ENCODE results near the gene CD14. TPM values are rescaled to one million over a fixed set of nuclear protein-coding genes. Genes with fewer than 3 reads are reported as not detected.
"Not testable (repeated sequence)": the region's sequence is repeated elsewhere in the genome, so short reads cannot be mapped to it uniquely, and the experiment has no call there.

Gene CD14
- total and polyA plus RNA-seq, 2 donors (not counting 1 experiment from before 2014, with no cell fraction given), result 0.32 to 10.9 TPM

- H3K9ac ChIP-seq (ENCODE audit: insufficient read depth, low read length), result no peak overlapping the region
- H3K4me3 ChIP-seq (replicated peaks in 1 of 4; ENCODE audit: control extremely low read depth in 1 of 4, insufficient read depth in 1 of 4, low read depth in 3 of 4, low read length in 4 of 4), result no peak overlapping the region
- peaks cover 4% of the 10 kb centered on the region for H3K4me1 ChIP-seq (ENCODE audit: control insufficient read depth, extremely low read depth, insufficient read depth, low read length)
- no peak for TF ChIP-seq EZH2 (IDR thresholded peaks at IDR 0.05; ENCODE audit: low read length, missing control alignments)
- TF ChIP-seq CTCF (conservative IDR thresholded peaks at IDR 0.05 in 1 of 2, IDR thresholded peaks at IDR 0.05 in 1 of 2; ENCODE audit: low read depth in 1 of 2, low read length in 2 of 2), result no peak
- peak in 1 of 2 donors; percentile 27 for DNase-seq (ENCODE audit: low read depth in 2 of 2)
- no peak overlapping the region for H2AFZ ChIP-seq (ENCODE audit: low read length)
- H3K4me2 ChIP-seq (ENCODE audit: extremely low read depth, insufficient read depth, low read length), result no peak overlapping the region
- H3K79me2 ChIP-seq (ENCODE audit: control insufficient read depth, insufficient read depth, low read length), result no peaks in the 10 kb centered on the region
- H3K27ac ChIP-seq (ENCODE audit: insufficient read depth, low read length), result no peak overlapping the region
- no peaks in the 10 kb centered on the region for H3K9me3 ChIP-seq (ENCODE audit: control insufficient read depth, insufficient read depth, low read depth, low read length)
- no peaks in the 10 kb centered on the region for H3K36me3 ChIP-seq (ENCODE audit: control insufficient read depth, insufficient read depth, low read length)
- H3K27me3 ChIP-seq (ENCODE audit: control insufficient read depth, insufficient read depth, low read length), result peaks cover 2% of the 10 kb centered on the region
- no peaks in the 10 kb centered on the region for H4K20me1 ChIP-seq (ENCODE audit: control insufficient read depth, extremely low read depth, insufficient read depth, low read length)
Observed at GRCh38 chr5:140596321-140596741, 36.6 kb downstream of the CD14 start.

GRCh38 chr5:140595538-140596300 lies 37.3 kb downstream of the CD14 start:
- Histone ChIP-seq H3K4me1 (ENCODE audit: control insufficient read depth, extremely low read depth, insufficient read depth, low read length) (peaks cover 4% of the 10 kb centered on the region), H3K9me3 (ENCODE audit: control insufficient read depth, insufficient read depth, low read depth, low read length) (no peaks in the 10 kb centered on the region), H3K4me2 (ENCODE audit: extremely low read depth, insufficient read depth, low read length) (no peak overlapping the region), H3K9ac (ENCODE audit: insufficient read depth, low read length) (no peak overlapping the region), H3K36me3 (ENCODE audit: control insufficient read depth, insufficient read depth, low read length) (no peaks in the 10 kb centered on the region), H3K4me3 (replicated peaks in 1 of 4; ENCODE audit: control extremely low read depth in 1 of 4, insufficient read depth in 1 of 4, low read depth in 3 of 4, low read length in 4 of 4) (no peak overlapping the region), H3K27me3 (ENCODE audit: control insufficient read depth, insufficient read depth, low read length) (peaks cover 2% of the 10 kb centered on the region), H3K79me2 (ENCODE audit: control insufficient read depth, insufficient read depth, low read length) (no peaks in the 10 kb centered on the region), H2AFZ (ENCODE audit: low read length) (no peak overlapping the region), H4K20me1 (ENCODE audit: control insufficient read depth, extremely low read depth, insufficient read depth, low read length) (no peaks in the 10 kb centered on the region), H3K27ac (ENCODE audit: insufficient read depth, low read length) (no peak overlapping the region)
- TF ChIP-seq EZH2 (IDR thresholded peaks at IDR 0.05; ENCODE audit: low read length, missing control alignments), result no peak
- TF ChIP-seq CTCF (conservative IDR thresholded peaks at IDR 0.05 in 1 of 2, IDR thresholded peaks at IDR 0.05 in 1 of 2; ENCODE audit: low read depth in 1 of 2, low read length in 2 of 2), result no peak
- DNase-seq (ENCODE audit: low read depth in 2 of 2), result no peak

GRCh38 chr5:140594169-140594568 lies 38.8 kb downstream of the CD14 start:
- Histone ChIP-seq H3K79me2 (ENCODE audit: control insufficient read depth, insufficient read depth, low read length) (no peaks in the 10 kb centered on the region), H3K4me3 (replicated peaks in 1 of 4; ENCODE audit: control extremely low read depth in 1 of 4, insufficient read depth in 1 of 4, low read depth in 3 of 4, low read length in 4 of 4) (no peak overlapping the region), H3K36me3 (ENCODE audit: control insufficient read depth, insufficient read depth, low read length) (no peaks in the 10 kb centered on the region), H2AFZ (ENCODE audit: low read length) (no peak overlapping the region), H3K9ac (ENCODE audit: insufficient read depth, low read length) (no peak overlapping the region), H3K4me1 (ENCODE audit: control insufficient read depth, extremely low read depth, insufficient read depth, low read length) (peaks cover 4% of the 10 kb centered on the region), H3K4me2 (ENCODE audit: extremely low read depth, insufficient read depth, low read length) (no peak overlapping the region), H3K27ac (ENCODE audit: insufficient read depth, low read length) (no peak overlapping the region), H3K27me3 (ENCODE audit: control insufficient read depth, insufficient read depth, low read length) (peaks cover 2% of the 10 kb centered on the region), H4K20me1 (ENCODE audit: control insufficient read depth, extremely low read depth, insufficient read depth, low read length) (no peaks in the 10 kb centered on the region), H3K9me3 (ENCODE audit: control insufficient read depth, insufficient read depth, low read depth, low read length) (no peaks in the 10 kb centered on the region)
- TF ChIP-seq EZH2 (IDR thresholded peaks at IDR 0.05; ENCODE audit: low read length, missing control alignments) (no peak), CTCF (conservative IDR thresholded peaks at IDR 0.05 in 1 of 2, IDR thresholded peaks at IDR 0.05 in 1 of 2; ENCODE audit: low read depth in 1 of 2, low read length in 2 of 2) (no peak)
- DNase-seq (ENCODE audit: low read depth in 2 of 2), result no peak

- not testable (repeated sequence) for H3K27ac ChIP-seq (ENCODE audit: insufficient read depth, low read length); H4K20me1 ChIP-seq (ENCODE audit: control insufficient read depth, extremely low read depth, insufficient read depth, low read length); H3K36me3 ChIP-seq (ENCODE audit: control insufficient read depth, insufficient read depth, low read length); H3K9ac ChIP-seq (ENCODE audit: insufficient read depth, low read length); H3K79me2 ChIP-seq (ENCODE audit: control insufficient read depth, insufficient read depth, low read length); H3K4me1 ChIP-seq (ENCODE audit: control insufficient read depth, extremely low read depth, insufficient read depth, low read length); H3K27me3 ChIP-seq (ENCODE audit: control insufficient read depth, insufficient read depth, low read length); H2AFZ ChIP-seq (ENCODE audit: low read length); H3K9me3 ChIP-seq (ENCODE audit: control insufficient read depth, insufficient read depth, low read depth, low read length); H3K4me2 ChIP-seq (ENCODE audit: extremely low read depth, insufficient read depth, low read length); DNase-seq (ENCODE audit: low read depth in 2 of 2); H3K4me3 ChIP-seq (replicated peaks in 1 of 4; ENCODE audit: control extremely low read depth in 1 of 4, insufficient read depth in 1 of 4, low read depth in 3 of 4, low read length in 4 of 4)
Observed at GRCh38 chr5:140593070-140593469, 39.9 kb downstream of the CD14 start.

All from fibroblast of lung (primary cell).